Type B pancreatic cell (in vitro differentiated cells): ENCODE data around the gene FBXO17. TPM values are rescaled to one million over a fixed set of nuclear protein-coding genes. Genes with fewer than 3 reads are reported as not detected.
"Not testable (repeated sequence)": the region's sequence is repeated elsewhere in the genome, so short reads cannot be mapped to it uniquely, and the experiment has no call there.

ENCODE experiments used
- DNase-seq: peaks from one replicate; pipeline ENCODE4 v3.0.0; 2021; ENCODE audit warnings: mixed read lengths; ENCODE audit not compliant: unreplicated experiment; ENCODE audit errors: extremely low spot score
- H3K27ac Mint-ChIP-seq: 2 replicates; pipeline ENCODE4 v1.8.0; 2021; ENCODE audit warnings: mild to moderate bottlenecking, mixed read lengths
- H3K27me3 Mint-ChIP-seq: 2 replicates; pipeline ENCODE4 v1.8.0; 2021; ENCODE audit warnings: mixed read lengths
- H3K36me3 Mint-ChIP-seq: 2 replicates; pipeline ENCODE4 v1.8.0; 2021; ENCODE audit warnings: mixed read lengths
- H3K4me1 Mint-ChIP-seq: one replicate; pipeline ENCODE4 v1.8.0; 2021; ENCODE audit warnings: mixed read lengths; ENCODE audit not compliant: unreplicated experiment
- H3K4me3 Mint-ChIP-seq: 2 replicates; pipeline ENCODE4 v1.8.0; 2021; ENCODE audit warnings: mild to moderate bottlenecking, mixed read lengths
- H3K9me3 Mint-ChIP-seq: 2 replicates; pipeline ENCODE4 v1.8.0; 2021; ENCODE audit warnings: mixed read lengths
- total RNA-seq: library from RNA; stranded (reverse); gene quantifications from 2 replicates; pipeline ENCODE4 v1.2.1, GENCODE V29; 2021; ENCODE audit warnings: low replicate concordance
- TF ChIP-seq, protein P1 (sequence below): fragments of 200-600 bp; sonication (generic); conservative IDR thresholded peaks from 2 replicates; pipeline ENCODE4 v1.5.0; 2021; ENCODE audit warnings: antibody characterized with exemption, mild to moderate bottlenecking

The FBXO17 gene
- total RNA-seq, 1 donor from 2014 or later: 26.0 TPM

DNA sequence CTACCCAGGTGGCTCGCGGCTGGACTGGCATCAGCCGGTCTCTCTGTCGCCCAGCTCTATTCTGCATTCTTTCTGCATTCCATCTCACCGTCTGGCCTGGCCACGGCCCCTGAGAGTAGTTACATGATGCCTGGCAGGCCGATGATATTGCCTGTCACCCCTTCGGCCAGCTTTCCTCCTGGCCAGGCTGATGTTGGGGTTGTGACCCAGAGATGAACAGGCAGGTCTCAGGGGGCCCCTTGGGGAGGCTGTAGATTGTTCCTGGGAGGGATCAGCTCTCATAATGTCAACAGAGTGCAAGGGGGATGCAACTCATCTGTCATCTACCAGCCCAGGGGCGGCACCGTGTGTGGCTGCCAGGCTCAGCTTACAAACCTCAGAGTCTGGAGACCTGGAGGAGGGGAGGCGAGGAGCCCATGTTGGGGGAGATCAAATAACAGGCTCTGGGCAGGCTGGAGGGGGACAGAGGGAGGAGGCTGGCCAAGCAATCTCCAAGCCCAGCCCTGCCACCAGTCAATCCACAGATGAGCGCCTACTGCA, 13.6 kb upstream of the FBXO17 start:
- Mint-ChIP-seq H3K9me3 (no peaks in the 10 kb centered on the region), H3K36me3 (no peaks in the 10 kb centered on the region), H3K27me3 (no peaks in the 10 kb centered on the region), H3K27ac (peak overlapping the region; percentile 61), H3K4me1 (peaks cover 16% of the 10 kb centered on the region), H3K4me3 (peak overlapping the region; percentile 3)
- peak; percentile 73 for DNase-seq
- TF ChIP-seq, protein P1, sequence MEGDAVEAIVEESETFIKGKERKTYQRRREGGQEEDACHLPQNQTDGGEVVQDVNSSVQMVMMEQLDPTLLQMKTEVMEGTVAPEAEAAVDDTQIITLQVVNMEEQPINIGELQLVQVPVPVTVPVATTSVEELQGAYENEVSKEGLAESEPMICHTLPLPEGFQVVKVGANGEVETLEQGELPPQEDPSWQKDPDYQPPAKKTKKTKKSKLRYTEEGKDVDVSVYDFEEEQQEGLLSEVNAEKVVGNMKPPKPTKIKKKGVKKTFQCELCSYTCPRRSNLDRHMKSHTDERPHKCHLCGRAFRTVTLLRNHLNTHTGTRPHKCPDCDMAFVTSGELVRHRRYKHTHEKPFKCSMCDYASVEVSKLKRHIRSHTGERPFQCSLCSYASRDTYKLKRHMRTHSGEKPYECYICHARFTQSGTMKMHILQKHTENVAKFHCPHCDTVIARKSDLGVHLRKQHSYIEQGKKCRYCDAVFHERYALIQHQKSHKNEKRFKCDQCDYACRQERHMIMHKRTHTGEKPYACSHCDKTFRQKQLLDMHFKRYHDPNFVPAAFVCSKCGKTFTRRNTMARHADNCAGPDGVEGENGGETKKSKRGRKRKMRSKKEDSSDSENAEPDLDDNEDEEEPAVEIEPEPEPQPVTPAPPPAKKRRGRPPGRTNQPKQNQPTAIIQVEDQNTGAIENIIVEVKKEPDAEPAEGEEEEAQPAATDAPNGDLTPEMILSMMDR: no peak

DNA sequence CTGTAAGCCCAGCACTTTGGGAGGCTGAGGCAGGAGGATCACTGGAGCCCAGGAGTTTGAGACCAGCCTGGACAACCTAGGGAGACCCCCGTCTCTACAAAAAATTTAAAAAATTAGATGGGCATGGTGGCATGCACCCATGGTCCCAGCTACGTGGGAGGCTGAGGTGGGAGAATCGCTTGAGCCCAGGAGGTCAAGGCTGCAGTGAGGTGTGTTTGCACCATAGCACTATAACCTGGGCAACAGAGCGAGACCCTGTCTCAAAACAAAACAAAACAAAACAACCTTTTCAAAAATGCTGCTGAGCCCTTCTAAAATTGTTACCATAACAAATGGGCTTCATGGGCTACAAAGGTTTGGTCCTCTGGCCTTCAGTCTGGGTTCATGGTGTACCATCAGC, 13.1 kb upstream of the FBXO17 start:
- H3K36me3 Mint-ChIP-seq, DNase-seq, H3K27me3 Mint-ChIP-seq, H3K9me3 Mint-ChIP-seq, H3K27ac Mint-ChIP-seq, H3K4me3 Mint-ChIP-seq: not testable (repeated sequence)
- H3K4me1 Mint-ChIP-seq: peaks cover 16% of the 10 kb centered on the region

DNA sequence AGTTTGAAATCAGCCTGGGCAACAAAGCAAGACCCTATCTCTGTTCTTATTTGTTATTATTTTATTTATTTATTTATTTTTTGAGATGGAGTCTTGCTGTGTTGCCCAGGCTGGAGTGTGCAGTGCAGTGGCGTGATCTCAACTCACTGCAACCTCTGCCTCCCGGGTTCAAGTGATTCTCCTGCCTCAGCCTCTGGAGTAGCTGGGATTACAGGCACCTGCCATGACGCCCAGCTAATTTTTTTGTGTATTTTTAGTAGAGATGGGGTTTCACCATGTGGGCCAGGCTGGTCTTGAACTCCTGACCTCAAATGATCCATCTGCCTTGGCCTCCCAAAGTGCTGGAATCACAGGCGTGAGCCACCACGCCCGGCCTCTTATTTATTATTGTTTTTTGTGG, 12.2 kb upstream of the FBXO17 start:
- H3K4me1 Mint-ChIP-seq: peaks cover 16% of the 10 kb centered on the region
- not testable (repeated sequence) for H3K27ac Mint-ChIP-seq, H3K4me3 Mint-ChIP-seq, H3K9me3 Mint-ChIP-seq, H3K27me3 Mint-ChIP-seq, DNase-seq, H3K36me3 Mint-ChIP-seq

DNA sequence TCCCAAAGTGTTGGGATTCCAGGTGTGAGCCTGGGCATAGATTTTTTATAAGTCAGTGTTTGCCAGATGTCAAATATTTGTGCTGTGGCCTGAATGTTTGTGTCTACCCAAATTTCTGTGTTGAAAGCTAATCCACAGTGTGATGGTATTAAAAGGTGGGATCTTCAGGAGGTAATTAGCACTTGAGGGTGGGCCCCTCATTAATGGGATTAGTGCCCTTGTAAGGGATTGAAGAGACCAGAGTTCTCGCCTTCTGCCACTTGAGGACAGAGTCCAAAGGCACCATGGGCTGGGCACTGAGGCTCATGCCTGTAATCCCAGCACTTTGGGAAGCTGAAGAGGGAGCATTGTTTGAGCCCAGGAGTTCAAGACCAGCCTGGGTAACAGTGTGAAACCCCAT, 9.7 kb upstream of the FBXO17 start:
- Mint-ChIP-seq H3K36me3 (no peaks in the 10 kb centered on the region), H3K27me3 (no peaks in the 10 kb centered on the region), H3K4me3 (no peak overlapping the region), H3K27ac (no peak overlapping the region), H3K4me1 (peaks cover 15% of the 10 kb centered on the region), H3K9me3 (no peaks in the 10 kb centered on the region)
- TF ChIP-seq, protein P1: no peak
- no peak for DNase-seq

DNA sequence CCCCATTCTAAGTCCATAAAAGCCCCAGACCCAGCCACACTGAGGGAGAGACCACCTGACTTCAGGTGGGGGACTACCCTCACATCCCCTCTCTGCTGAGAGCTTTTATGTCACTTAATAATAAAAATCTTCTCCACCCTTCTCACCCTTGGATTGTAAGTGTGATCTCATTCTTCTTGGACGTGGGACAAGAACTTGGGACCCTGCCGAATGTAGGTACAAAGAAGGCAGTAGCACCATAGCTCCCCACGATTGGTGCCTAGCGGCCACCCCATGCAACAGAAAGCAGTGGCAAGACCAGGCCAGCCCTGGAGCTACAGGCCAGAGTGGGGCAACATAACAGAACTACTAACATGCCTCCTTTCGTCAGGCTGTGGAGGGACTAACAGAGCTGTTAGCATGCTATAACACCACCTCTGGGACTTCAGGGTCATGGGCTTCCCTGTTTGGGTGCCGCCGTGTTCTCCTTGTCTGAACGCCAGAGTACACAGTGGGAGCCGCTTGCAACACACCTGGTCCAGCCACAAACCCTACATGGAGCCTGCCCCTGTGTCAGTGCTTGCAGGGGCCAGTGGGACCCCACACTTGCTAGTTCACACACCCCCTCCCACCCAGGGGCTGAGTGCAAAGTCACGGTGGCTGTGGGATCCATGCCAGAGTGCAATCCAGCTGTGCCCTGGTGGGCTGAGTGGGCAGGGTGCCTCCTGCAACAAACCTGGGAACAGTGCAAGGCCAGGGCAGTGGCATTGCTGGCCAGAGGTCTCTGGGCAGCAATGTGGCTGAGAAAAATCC, 5.2 kb upstream of the FBXO17 start:
- Mint-ChIP-seq H3K36me3 (no peaks in the 10 kb centered on the region), H3K4me3 (no peak overlapping the region), H3K4me1 (peaks cover 22% of the 10 kb centered on the region), H3K27me3 (no peaks in the 10 kb centered on the region), H3K27ac (no peak overlapping the region), H3K9me3 (no peaks in the 10 kb centered on the region)
- no peak for DNase-seq
- TF ChIP-seq, protein P1: no peak

DNA sequence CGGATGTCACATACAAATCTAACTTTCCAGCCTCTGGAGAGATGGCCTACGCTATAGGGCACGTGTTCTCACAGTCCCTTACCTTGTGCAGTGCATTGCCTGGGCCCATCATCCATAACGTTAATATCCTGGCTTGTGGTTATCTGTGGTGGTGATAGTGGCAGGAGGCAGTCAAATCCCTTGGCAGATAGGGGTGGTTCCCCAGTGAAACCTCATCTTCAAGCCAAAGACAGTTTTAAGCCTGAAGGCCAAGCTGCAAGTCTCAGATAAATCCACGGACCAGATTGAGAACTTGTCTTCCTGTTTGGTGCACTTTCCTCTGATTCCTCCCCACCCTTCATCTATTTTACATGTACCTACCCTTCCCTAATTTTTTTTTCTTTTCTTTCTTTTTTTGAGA, 4.3 kb upstream of the FBXO17 start:
- DNase-seq: no peak
- TF ChIP-seq, protein P1: no peak
- H3K36me3 Mint-ChIP-seq: no peaks in the 10 kb centered on the region

More for the DNA sequence above, 4.3 kb upstream of the FBXO17 start:
- H3K27me3 Mint-ChIP-seq: no peaks in the 10 kb centered on the region
- no peaks in the 10 kb centered on the region for H3K9me3 Mint-ChIP-seq
- no peak overlapping the region for H3K27ac Mint-ChIP-seq
- H3K4me1 Mint-ChIP-seq: peaks cover 26% of the 10 kb centered on the region
- no peak overlapping the region for H3K4me3 Mint-ChIP-seq
